ENCODE data around the gene L1CAM. TPM values are rescaled to one million over a fixed set of nuclear protein-coding genes. Genes with fewer than 3 reads are reported as not detected.
A peak's percentile ranks its signal among the peaks of the same experiment; 100 is the strongest.

The L1CAM gene
- total and polyA plus RNA-seq, 4 donors: 0.28 to 0.59 (median 0.39) TPM; not detected in 1

DNA sequence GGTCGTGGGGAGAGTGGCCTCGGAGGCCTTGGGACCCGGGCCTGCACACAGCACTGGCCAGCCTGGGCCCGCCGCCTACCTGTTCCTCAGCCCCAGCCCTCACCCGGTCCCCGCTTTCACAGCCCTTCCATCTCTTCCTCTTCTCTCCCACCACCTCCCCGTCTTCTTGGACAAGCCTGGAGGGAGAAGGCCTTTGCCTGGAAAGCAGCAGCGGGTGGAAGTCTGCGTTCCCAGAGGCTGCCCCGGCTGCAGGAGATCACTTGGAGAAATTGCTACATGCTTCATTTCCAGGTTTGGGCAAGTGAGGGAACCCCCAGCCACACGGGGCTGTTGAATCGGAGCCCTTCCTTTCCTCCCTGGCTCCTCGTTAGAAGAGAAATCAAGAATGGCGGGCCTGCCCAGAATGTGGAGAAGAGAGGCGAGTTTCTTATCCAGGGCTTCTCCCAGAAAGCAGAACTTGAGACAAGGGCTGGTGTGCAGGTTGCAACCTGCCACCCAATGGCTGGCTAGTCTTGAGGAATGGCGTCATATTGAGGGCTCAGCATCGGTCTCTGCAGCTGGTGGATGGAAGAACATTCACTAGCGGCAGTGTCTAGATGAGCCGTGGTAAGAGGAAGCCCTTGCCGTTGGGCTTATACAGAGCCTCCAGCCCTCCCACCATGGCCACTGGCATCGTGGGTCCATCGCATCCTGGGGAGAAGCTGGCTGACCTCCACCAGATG, 54.4 kb downstream of the L1CAM start:
- Histone ChIP-seq H3K27ac (ENCODE audit: low read depth in 1 of 2, low read length in 2 of 2) (no peak overlapping the region), H3K4me1 (ENCODE audit: control insufficient read depth in 4 of 4, insufficient read depth in 4 of 4, low read length in 3 of 4) (peaks cover 0 to 5% (median 2%) of the 10 kb centered on the region in 4 donors), H3K36me3 (ENCODE audit: control insufficient read depth in 4 of 4, insufficient read depth in 3 of 4, low read depth in 1 of 4, low read length in 3 of 4) (no peaks in the 10 kb centered on the region), H3K9ac (ENCODE audit: low read depth in 1 of 2, low read length in 2 of 2) (no peak overlapping the region), H3K4me3 (ENCODE audit: low read depth in 1 of 3, low read length in 3 of 3) (no peak overlapping the region), H3K9me3 (ENCODE audit: control insufficient read depth in 4 of 4, low read length in 3 of 4) (no peaks in the 10 kb centered on the region), H3K27me3 (ENCODE audit: control insufficient read depth in 4 of 4, insufficient read depth in 4 of 4, low read length in 3 of 4) (peaks cover 0 to 4% (median 0%) of the 10 kb centered on the region in 4 donors)
- DNase-seq (ENCODE audit: low spot score): no peak
- 63% methylated on average over 23 of the region's 23 CpGs for WGBS
- TF ChIP-seq, protein P1, sequence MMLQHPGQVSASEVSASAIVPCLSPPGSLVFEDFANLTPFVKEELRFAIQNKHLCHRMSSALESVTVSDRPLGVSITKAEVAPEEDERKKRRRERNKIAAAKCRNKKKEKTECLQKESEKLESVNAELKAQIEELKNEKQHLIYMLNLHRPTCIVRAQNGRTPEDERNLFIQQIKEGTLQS (IDR thresholded peaks at IDR 0.05): no peak
- TF ChIP-seq SP1 (IDR thresholded peaks at IDR 0.05) (no peak), RXRA (IDR thresholded peaks at IDR 0.05) (no peak), FOXA2 (IDR thresholded peaks at IDR 0.05) (no peak), RAD21 (IDR thresholded peaks at IDR 0.05) (no peak), JUND (IDR thresholded peaks at IDR 0.05) (no peak), YY1 (IDR thresholded peaks at IDR 0.05) (no peak), NR2F2 (IDR thresholded peaks at IDR 0.05) (no peak), GABPA (IDR thresholded peaks at IDR 0.05 in 1 of 2, conservative IDR thresholded peaks at IDR 0.05 in 1 of 2) (no peak)
- TF ChIP-seq, protein P2, sequence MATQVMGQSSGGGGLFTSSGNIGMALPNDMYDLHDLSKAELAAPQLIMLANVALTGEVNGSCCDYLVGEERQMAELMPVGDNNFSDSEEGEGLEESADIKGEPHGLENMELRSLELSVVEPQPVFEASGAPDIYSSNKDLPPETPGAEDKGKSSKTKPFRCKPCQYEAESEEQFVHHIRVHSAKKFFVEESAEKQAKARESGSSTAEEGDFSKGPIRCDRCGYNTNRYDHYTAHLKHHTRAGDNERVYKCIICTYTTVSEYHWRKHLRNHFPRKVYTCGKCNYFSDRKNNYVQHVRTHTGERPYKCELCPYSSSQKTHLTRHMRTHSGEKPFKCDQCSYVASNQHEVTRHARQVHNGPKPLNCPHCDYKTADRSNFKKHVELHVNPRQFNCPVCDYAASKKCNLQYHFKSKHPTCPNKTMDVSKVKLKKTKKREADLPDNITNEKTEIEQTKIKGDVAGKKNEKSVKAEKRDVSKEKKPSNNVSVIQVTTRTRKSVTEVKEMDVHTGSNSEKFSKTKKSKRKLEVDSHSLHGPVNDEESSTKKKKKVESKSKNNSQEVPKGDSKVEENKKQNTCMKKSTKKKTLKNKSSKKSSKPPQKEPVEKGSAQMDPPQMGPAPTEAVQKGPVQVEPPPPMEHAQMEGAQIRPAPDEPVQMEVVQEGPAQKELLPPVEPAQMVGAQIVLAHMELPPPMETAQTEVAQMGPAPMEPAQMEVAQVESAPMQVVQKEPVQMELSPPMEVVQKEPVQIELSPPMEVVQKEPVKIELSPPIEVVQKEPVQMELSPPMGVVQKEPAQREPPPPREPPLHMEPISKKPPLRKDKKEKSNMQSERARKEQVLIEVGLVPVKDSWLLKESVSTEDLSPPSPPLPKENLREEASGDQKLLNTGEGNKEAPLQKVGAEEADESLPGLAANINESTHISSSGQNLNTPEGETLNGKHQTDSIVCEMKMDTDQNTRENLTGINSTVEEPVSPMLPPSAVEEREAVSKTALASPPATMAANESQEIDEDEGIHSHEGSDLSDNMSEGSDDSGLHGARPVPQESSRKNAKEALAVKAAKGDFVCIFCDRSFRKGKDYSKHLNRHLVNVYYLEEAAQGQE (IDR thresholded peaks at IDR 0.05): no peak

GRCh38 chrX:153830640-153831428, 55.1 kb downstream of the L1CAM start:
- Histone ChIP-seq H3K27me3 (ENCODE audit: control insufficient read depth in 4 of 4, insufficient read depth in 4 of 4, low read length in 3 of 4) (peaks cover 0 to 4% (median 0%) of the 10 kb centered on the region in 4 donors), H3K27ac (ENCODE audit: low read depth in 1 of 2, low read length in 2 of 2) (no peak overlapping the region), H3K4me1 (ENCODE audit: control insufficient read depth in 4 of 4, insufficient read depth in 4 of 4, low read length in 3 of 4) (peaks cover 0 to 5% (median 2%) of the 10 kb centered on the region in 4 donors), H3K4me3 (ENCODE audit: low read depth in 1 of 3, low read length in 3 of 3) (peak overlapping the region in 1 of 3 donors; percentile 56), H3K36me3 (ENCODE audit: control insufficient read depth in 4 of 4, insufficient read depth in 3 of 4, low read depth in 1 of 4, low read length in 3 of 4) (no peaks in the 10 kb centered on the region), H3K9ac (ENCODE audit: low read depth in 1 of 2, low read length in 2 of 2) (no peak overlapping the region), H3K9me3 (ENCODE audit: control insufficient read depth in 4 of 4, low read length in 3 of 4) (no peaks in the 10 kb centered on the region)
- no peak for DNase-seq (ENCODE audit: low spot score)
- WGBS: 4% methylated on average over 102 of the region's 102 CpGs
- TF ChIP-seq SP1 (IDR thresholded peaks at IDR 0.05) (no peak), RAD21 (IDR thresholded peaks at IDR 0.05) (no peak), HNF4G (IDR thresholded peaks at IDR 0.05) (no peak), JUND (IDR thresholded peaks at IDR 0.05) (no peak), FOXA1 (IDR thresholded peaks at IDR 0.05) (no peak), HNF4A (conservative IDR thresholded peaks at IDR 0.05) (no peak), YY1 (IDR thresholded peaks at IDR 0.05) (no peak)
- TF ChIP-seq, protein P3, sequence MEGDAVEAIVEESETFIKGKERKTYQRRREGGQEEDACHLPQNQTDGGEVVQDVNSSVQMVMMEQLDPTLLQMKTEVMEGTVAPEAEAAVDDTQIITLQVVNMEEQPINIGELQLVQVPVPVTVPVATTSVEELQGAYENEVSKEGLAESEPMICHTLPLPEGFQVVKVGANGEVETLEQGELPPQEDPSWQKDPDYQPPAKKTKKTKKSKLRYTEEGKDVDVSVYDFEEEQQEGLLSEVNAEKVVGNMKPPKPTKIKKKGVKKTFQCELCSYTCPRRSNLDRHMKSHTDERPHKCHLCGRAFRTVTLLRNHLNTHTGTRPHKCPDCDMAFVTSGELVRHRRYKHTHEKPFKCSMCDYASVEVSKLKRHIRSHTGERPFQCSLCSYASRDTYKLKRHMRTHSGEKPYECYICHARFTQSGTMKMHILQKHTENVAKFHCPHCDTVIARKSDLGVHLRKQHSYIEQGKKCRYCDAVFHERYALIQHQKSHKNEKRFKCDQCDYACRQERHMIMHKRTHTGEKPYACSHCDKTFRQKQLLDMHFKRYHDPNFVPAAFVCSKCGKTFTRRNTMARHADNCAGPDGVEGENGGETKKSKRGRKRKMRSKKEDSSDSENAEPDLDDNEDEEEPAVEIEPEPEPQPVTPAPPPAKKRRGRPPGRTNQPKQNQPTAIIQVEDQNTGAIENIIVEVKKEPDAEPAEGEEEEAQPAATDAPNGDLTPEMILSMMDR (IDR thresholded peaks at IDR 0.05; ENCODE audit: low read depth, low read length, missing input control): no peak
